ENCODE results near the gene ESRRG.

ESRRG gene

DNA sequence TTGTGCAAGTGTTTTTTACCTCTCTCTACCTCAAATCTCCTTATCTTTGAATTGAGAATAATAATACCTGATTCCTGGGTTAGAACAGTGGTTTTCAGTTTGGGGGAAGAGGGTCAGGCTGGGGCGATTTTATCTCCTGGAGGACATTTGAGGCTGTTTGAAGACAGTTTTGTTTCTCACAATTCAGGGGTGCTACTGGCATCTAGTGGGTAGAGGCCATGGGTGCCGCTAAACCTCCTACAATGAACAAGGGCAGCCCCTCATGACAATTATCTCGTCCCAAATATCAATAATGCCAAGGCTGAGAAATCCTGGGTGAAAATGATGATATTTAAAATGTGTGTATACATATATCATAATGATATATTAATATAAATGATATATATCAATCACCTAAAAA, 160.8 kb downstream of the ESRRG start:
- no peak overlapping the region for H2BK5ac ChIP-seq (ENCODE audit: low read length)
- WGBS, 2 donors (ENCODE audit: extremely low coverage in 2 of 2, insufficient read length in 2 of 2, insufficient replicate concordance in 1 of 2): no CpG with 5 or more reads among the region's 3 CpGs
- H3K27me3 ChIP-seq (ENCODE audit: control insufficient read depth in 3 of 3, insufficient read depth in 3 of 3, low read depth in 1 of 3, low read length in 3 of 3): no peaks in the 10 kb centered on the region
- H3K9ac ChIP-seq (ENCODE audit: low read depth, low read length, poor library complexity): no peak overlapping the region
- H3K27ac ChIP-seq (replicated peaks; ENCODE audit: low read length): no peak overlapping the region
- no peak overlapping the region for H3K4me3 ChIP-seq (ENCODE audit: low read length in 2 of 2)
- H3K23ac ChIP-seq (ENCODE audit: low read depth, low read length, poor library complexity): no peak overlapping the region
- H2AK5ac ChIP-seq (ENCODE audit: low read depth, low read length): no peak overlapping the region
- no peak overlapping the region for H3K14ac ChIP-seq (ENCODE audit: low read length)
- H2AFZ ChIP-seq (ENCODE audit: low read length): no peak overlapping the region
- no peak overlapping the region for H2BK15ac ChIP-seq (ENCODE audit: low read length)
- H3K4ac ChIP-seq (ENCODE audit: low read length): no peak overlapping the region
- DNase-seq (ENCODE audit: low spot score): no peak
- no peak overlapping the region for H3K18ac ChIP-seq (ENCODE audit: low read length)
- no peaks in the 10 kb centered on the region for H3K9me3 ChIP-seq (replicated peaks in 1 of 2; ENCODE audit: control insufficient read depth in 2 of 2, insufficient read depth in 1 of 2, low read depth in 1 of 2, low read length in 2 of 2)
- H3K36me3 ChIP-seq (replicated peaks in 1 of 2; ENCODE audit: control insufficient read depth in 2 of 2, insufficient read depth in 2 of 2, low read length in 2 of 2): no peaks in the 10 kb centered on the region
- H3K4me2 ChIP-seq (ENCODE audit: insufficient read depth, low read length, poor library complexity, severe bottlenecking): no peak overlapping the region
- H2BK12ac ChIP-seq (ENCODE audit: low read length): no peak overlapping the region
- no peaks in the 10 kb centered on the region for H3K79me1 ChIP-seq (ENCODE audit: low read depth, low read length)
- H2BK120ac ChIP-seq (ENCODE audit: low read depth, low read length): no peak overlapping the region
- H4K91ac ChIP-seq (ENCODE audit: low read depth, low read length, poor library complexity): no peak overlapping the region
- no peak overlapping the region for H4K8ac ChIP-seq (ENCODE audit: low read depth, low read length)
- peaks cover 0 to 3% of the 10 kb centered on the region in 2 donors for H3K4me1 ChIP-seq (ENCODE audit: control insufficient read depth in 2 of 2, insufficient read depth in 1 of 2, low read depth in 1 of 2, low read length in 2 of 2)

DNA sequence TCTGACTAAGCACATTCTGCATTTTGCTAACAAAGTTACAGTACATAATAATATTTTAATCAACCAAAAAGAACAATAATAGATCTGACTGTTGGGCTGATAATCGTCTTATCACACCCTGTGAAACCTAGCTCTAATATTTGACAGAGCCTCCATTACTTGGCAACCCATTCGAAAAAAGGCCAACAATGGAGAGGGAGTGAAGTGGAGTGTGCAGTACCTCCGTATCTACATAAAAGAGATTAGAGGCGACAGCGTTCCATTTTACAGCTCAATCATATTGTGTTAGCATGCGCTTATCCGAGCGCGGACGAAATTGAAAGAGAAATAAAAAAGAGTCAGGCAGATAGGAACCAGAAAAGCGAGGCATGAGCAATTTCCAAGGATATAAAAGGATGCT, 162.7 kb downstream of the ESRRG start:
- H3K4me1 ChIP-seq (ENCODE audit: control insufficient read depth in 2 of 2, insufficient read depth in 1 of 2, low read depth in 1 of 2, low read length in 2 of 2): peaks cover 0 to 3% of the 10 kb centered on the region in 2 donors
- no peak overlapping the region for H4K91ac ChIP-seq (ENCODE audit: low read depth, low read length, poor library complexity)
- H3K36me3 ChIP-seq (replicated peaks in 1 of 2; ENCODE audit: control insufficient read depth in 2 of 2, insufficient read depth in 2 of 2, low read length in 2 of 2): no peaks in the 10 kb centered on the region
- no peak overlapping the region for H3K18ac ChIP-seq (ENCODE audit: low read length)
- H3K4me2 ChIP-seq (ENCODE audit: insufficient read depth, low read length, poor library complexity, severe bottlenecking): no peak overlapping the region
- no peak for DNase-seq (ENCODE audit: low spot score)
- no peak overlapping the region for H2BK5ac ChIP-seq (ENCODE audit: low read length)
- no peak overlapping the region for H3K9ac ChIP-seq (ENCODE audit: low read depth, low read length, poor library complexity)
- H4K8ac ChIP-seq (ENCODE audit: low read depth, low read length): no peak overlapping the region
- no CpG with 5 or more reads among the region's 11 CpGs for WGBS, 2 donors (ENCODE audit: extremely low coverage in 2 of 2, insufficient read length in 2 of 2, insufficient replicate concordance in 1 of 2)
- H3K14ac ChIP-seq (ENCODE audit: low read length): no peak overlapping the region
- H2BK12ac ChIP-seq (ENCODE audit: low read length): no peak overlapping the region
- no peak overlapping the region for H3K4ac ChIP-seq (ENCODE audit: low read length)
- H3K4me3 ChIP-seq (ENCODE audit: low read length in 2 of 2): no peak overlapping the region
- H2BK15ac ChIP-seq (ENCODE audit: low read length): no peak overlapping the region
- no peaks in the 10 kb centered on the region for H3K27me3 ChIP-seq (ENCODE audit: control insufficient read depth in 3 of 3, insufficient read depth in 3 of 3, low read depth in 1 of 3, low read length in 3 of 3)
- H2AK5ac ChIP-seq (ENCODE audit: low read depth, low read length): no peak overlapping the region
- no peak overlapping the region for H3K23ac ChIP-seq (ENCODE audit: low read depth, low read length, poor library complexity)
- H2AFZ ChIP-seq (ENCODE audit: low read length): no peak overlapping the region
- H3K79me1 ChIP-seq (ENCODE audit: low read depth, low read length): no peaks in the 10 kb centered on the region
- H3K27ac ChIP-seq (replicated peaks; ENCODE audit: low read length): no peak overlapping the region
- H3K9me3 ChIP-seq (replicated peaks in 1 of 2; ENCODE audit: control insufficient read depth in 2 of 2, insufficient read depth in 1 of 2, low read depth in 1 of 2, low read length in 2 of 2): no peaks in the 10 kb centered on the region
- H2BK120ac ChIP-seq (ENCODE audit: low read depth, low read length): no peak overlapping the region

DNA sequence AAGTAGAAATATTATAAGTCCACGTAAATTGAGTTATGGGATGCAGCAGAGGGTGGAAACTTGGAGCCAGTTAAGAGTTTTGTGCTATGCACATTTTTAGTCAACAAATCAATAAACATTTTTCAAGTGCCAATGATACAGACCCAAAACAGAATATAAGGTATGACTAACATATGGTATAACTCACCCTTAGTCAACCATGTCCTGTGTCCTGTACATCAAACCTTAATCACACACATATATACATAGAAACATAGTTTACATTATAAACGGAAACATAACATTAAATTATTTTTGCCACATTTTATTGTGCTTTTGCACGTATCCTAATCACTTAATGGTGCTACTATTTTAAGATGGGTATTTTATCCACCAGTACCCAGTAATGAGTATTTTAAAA, 163.9 kb downstream of the ESRRG start:
- Histone ChIP-seq H2BK5ac (ENCODE audit: low read length) (no peak overlapping the region), H4K8ac (ENCODE audit: low read depth, low read length) (no peak overlapping the region), H2BK12ac (ENCODE audit: low read length) (no peak overlapping the region)

GRCh38 chr1:216555653-216556052, 167.6 kb downstream of the ESRRG start:
- Histone ChIP-seq H3K4ac (ENCODE audit: low read length) (no peak overlapping the region), H3K23ac (ENCODE audit: low read depth, low read length, poor library complexity) (no peak overlapping the region), H3K9me3 (replicated peaks in 1 of 2; ENCODE audit: control insufficient read depth in 2 of 2, insufficient read depth in 1 of 2, low read depth in 1 of 2, low read length in 2 of 2) (no peaks in the 10 kb centered on the region), H2BK12ac (ENCODE audit: low read length) (no peak overlapping the region), H3K4me1 (ENCODE audit: control insufficient read depth in 2 of 2, insufficient read depth in 1 of 2, low read depth in 1 of 2, low read length in 2 of 2) (peaks cover 0 to under 1% of the 10 kb centered on the region in 2 donors), H2BK120ac (ENCODE audit: low read depth, low read length) (no peak overlapping the region), H3K79me1 (ENCODE audit: low read depth, low read length) (no peaks in the 10 kb centered on the region), H3K18ac (ENCODE audit: low read length) (no peak overlapping the region), H3K4me3 (ENCODE audit: low read length in 2 of 2) (no peak overlapping the region), H4K8ac (ENCODE audit: low read depth, low read length) (no peak overlapping the region), H3K27ac (replicated peaks; ENCODE audit: low read length) (no peak overlapping the region), H3K14ac (ENCODE audit: low read length) (no peak overlapping the region), H3K4me2 (ENCODE audit: insufficient read depth, low read length, poor library complexity, severe bottlenecking) (no peak overlapping the region), H3K36me3 (replicated peaks in 1 of 2; ENCODE audit: control insufficient read depth in 2 of 2, insufficient read depth in 2 of 2, low read length in 2 of 2) (no peaks in the 10 kb centered on the region), H3K27me3 (ENCODE audit: control insufficient read depth in 3 of 3, insufficient read depth in 3 of 3, low read depth in 1 of 3, low read length in 3 of 3) (no peaks in the 10 kb centered on the region), H2BK5ac (ENCODE audit: low read length) (no peak overlapping the region), H2AFZ (ENCODE audit: low read length) (peak overlapping the region; percentile 14), H4K91ac (ENCODE audit: low read depth, low read length, poor library complexity) (no peak overlapping the region), H2BK15ac (ENCODE audit: low read length) (no peak overlapping the region), H2AK5ac (ENCODE audit: low read depth, low read length) (no peak overlapping the region), H3K9ac (ENCODE audit: low read depth, low read length, poor library complexity) (no peak overlapping the region)
- WGBS, 2 donors (ENCODE audit: extremely low coverage in 2 of 2, insufficient read length in 2 of 2, insufficient replicate concordance in 1 of 2): no CpG with 5 or more reads among the region's 4 CpGs
- DNase-seq (ENCODE audit: low spot score): no peak

More for the DNA sequence above, 163.9 kb downstream of the ESRRG start:
- Histone ChIP-seq H3K18ac (ENCODE audit: low read length) (no peak overlapping the region), H3K27me3 (ENCODE audit: control insufficient read depth in 3 of 3, insufficient read depth in 3 of 3, low read depth in 1 of 3, low read length in 3 of 3) (no peaks in the 10 kb centered on the region), H3K4me1 (ENCODE audit: control insufficient read depth in 2 of 2, insufficient read depth in 1 of 2, low read depth in 1 of 2, low read length in 2 of 2) (peaks cover 0 to 3% of the 10 kb centered on the region in 2 donors), H3K79me1 (ENCODE audit: low read depth, low read length) (no peaks in the 10 kb centered on the region), H2AK5ac (ENCODE audit: low read depth, low read length) (no peak overlapping the region), H3K23ac (ENCODE audit: low read depth, low read length, poor library complexity) (no peak overlapping the region), H3K27ac (replicated peaks; ENCODE audit: low read length) (no peak overlapping the region), H3K9me3 (replicated peaks in 1 of 2; ENCODE audit: control insufficient read depth in 2 of 2, insufficient read depth in 1 of 2, low read depth in 1 of 2, low read length in 2 of 2) (no peaks in the 10 kb centered on the region), H3K14ac (ENCODE audit: low read length) (no peak overlapping the region), H3K4me2 (ENCODE audit: insufficient read depth, low read length, poor library complexity, severe bottlenecking) (no peak overlapping the region), H2AFZ (ENCODE audit: low read length) (no peak overlapping the region), H2BK120ac (ENCODE audit: low read depth, low read length) (no peak overlapping the region), H2BK15ac (ENCODE audit: low read length) (no peak overlapping the region), H3K36me3 (replicated peaks in 1 of 2; ENCODE audit: control insufficient read depth in 2 of 2, insufficient read depth in 2 of 2, low read length in 2 of 2) (no peaks in the 10 kb centered on the region), H4K91ac (ENCODE audit: low read depth, low read length, poor library complexity) (no peak overlapping the region), H3K4ac (ENCODE audit: low read length) (no peak overlapping the region), H3K9ac (ENCODE audit: low read depth, low read length, poor library complexity) (no peak overlapping the region), H3K4me3 (ENCODE audit: low read length in 2 of 2) (no peak overlapping the region)
- no peak for DNase-seq (ENCODE audit: low spot score)
- WGBS, 2 donors (ENCODE audit: extremely low coverage in 2 of 2, insufficient read length in 2 of 2, insufficient replicate concordance in 1 of 2): no CpG with 5 or more reads among the region's 3 CpGs
